Stimulated activated CD4-positive, alpha-beta T cell treated with anti-CD3 and anti-CD28 coated beads, TNF-alpha, amount 100 ng/mL, for 4 hours (primary cell): ENCODE results near the gene PDLIM3.
A peak's percentile ranks its signal among the peaks of the same experiment; 100 is the strongest.
"Not testable (repeated sequence)": the region's sequence is repeated elsewhere in the genome, so short reads cannot be mapped to it uniquely, and the experiment has no call there.

ENCODE experiments used
- DNase-seq, 3 experiments: peaks; one replicate each; pipeline ENCODE4 v3.0.0-alpha.2; 2020; ENCODE audit warnings: low read depth in 3 of 3

PDLIM3 gene

GRCh38 chr4:185518069-185518468, 17.2 kb downstream of the PDLIM3 start:
- DNase-seq: no peak

DNA sequence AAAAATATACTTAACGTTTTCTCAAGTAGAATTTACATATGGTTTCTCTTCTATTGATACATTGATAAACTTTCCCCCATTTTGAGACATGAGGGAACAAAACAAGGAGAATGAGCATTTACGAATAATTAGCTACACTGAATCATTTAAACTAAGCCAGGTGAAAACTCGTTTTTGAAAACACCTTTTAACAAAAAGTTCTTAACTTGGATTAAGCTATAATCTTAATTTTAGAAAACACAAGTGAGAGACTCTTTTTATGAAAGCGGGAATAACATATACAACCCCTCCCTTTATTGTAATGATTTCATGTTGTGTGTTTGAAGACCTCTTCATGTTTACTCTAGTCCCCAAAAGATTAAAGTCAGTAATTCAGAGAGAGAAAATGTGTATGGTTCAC, 20.1 kb downstream of the PDLIM3 start:
- DNase-seq: no peak

DNA sequence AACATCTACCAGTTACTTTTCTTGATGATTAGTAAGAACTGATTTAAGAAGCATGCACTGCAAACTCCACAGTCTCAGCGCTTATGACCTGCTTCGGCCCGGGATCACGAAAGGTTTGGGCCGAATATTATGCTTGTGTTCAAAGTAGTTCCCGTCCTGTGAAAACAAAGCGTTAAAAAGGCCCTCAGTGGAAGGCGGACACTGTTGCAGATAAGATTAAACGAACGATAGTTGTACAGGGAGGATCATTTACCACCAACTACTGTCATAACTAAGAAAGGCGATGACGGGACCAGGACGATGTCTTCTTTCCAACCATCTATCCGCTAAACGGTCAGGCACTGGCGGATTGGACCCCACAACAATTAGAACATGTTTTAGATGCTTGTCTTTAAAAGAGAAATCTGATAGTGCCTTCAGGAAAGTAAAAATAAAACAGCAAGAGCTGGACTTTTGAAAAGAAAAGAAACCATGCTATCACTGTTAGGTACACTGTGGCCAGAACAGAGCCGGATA, 21.1 kb downstream of the PDLIM3 start:
- DNase-seq: no peak

GRCh38 chr4:185513489-185514181, 21.7 kb downstream of the PDLIM3 start:
- no peak for DNase-seq

DNA sequence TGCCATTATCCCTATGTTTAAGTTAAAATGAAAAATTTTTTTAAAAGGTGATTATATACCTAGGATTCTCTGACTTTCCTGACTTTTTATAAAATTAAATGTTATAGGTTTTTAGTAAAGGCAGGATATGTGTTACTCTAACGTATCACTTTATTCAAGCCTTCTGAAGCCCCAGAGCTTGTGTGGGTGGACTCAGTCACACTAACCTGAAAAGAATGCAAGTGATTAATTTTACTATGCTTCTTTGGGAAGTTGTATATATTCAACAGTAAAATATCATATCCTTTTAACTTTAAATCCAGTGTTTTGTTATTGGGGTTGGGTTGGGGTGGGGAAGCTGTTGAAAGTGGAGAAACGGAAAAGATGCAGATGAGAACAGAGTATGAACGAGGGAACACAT, 22.8 kb downstream of the PDLIM3 start:
- no peak for DNase-seq

DNA sequence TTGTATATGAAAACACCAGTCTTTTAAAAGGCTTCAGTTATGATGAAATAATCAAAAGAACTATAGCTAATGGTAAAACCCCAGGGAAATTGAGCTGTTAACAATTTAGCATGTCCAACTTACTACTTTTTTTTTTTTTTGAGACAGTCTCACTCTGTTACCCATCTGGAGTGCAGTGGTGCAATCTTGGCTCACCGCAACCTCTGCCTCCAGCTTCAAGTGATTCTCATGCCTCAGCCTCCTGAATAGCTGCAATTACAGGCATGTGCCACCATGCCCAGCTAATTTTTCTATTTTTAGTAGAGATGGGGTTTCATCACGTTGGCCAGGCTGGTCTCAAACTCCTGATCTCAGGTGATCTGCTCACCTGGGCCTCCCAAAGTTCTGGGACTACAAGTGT, 24.1 kb downstream of the PDLIM3 start:
- DNase-seq: not testable (repeated sequence)

DNA sequence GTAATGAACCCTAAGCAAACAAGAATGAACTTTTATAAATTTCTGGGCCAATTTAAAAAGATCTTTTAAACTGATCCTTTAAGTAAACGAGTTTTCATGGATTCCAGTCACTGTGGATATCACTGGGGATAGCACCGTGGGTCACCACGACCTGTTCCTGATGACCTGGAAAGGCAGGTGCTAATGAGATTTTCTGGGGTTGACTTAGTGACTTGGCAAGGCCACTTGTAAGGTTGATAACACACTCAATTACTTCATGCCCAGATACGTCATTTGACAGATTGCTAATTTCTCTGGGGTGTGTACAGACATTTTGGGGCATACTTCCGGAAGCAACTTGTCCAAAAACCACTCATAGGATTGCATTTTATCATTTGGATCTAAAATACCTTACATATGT, 24.5 kb downstream of the PDLIM3 start:
- no peak for DNase-seq

- no peak for DNase-seq
These were observed 27.1 kb downstream of the PDLIM3 start for GRCh38 chr4:185508181-185508580.

- no peak for DNase-seq
These were observed 28.9 kb downstream of the PDLIM3 start for GRCh38 chr4:185506422-185506821.

DNA sequence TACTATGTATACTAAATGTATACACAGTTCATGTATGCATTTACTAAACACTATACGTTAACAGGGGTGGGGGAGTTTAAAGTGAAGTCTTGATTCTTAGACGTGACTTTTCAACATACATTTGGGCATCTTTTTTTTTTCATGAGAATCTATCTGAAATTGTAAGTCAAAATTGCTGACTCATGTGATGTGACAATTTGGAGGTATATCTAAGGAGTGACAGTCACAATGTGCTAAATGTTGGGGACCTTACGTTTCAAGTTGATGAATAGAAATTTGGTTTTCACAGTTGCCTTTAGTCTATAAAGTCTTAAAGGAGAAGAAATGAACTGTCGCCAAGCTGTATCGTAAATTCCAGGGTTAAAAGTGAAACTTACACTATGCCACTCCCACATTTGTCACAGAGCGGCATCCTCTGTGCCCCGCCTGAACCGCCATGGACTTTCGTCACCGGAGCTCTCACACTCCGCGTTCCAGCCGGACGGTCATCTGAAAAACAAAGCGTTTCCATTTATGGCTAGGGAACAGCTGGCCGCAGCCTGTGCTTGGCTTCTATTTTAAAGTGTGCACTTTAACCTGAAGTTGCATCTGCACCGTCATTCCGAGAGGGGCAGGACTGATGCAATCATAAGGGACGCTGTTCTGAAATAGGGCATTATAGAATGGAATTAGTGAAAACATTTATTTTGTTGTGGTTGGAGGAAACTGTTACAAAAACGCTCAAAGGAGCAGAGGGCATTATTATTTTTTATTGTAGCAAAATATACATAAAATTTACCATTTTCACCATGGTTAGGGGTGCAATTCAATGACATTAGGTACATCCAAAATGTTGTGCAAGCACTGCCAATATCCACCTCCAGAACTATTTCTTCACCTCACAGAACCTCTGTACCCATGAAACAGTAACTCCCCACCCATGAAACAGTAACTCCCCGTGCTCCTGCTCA, 30.9 kb downstream of the PDLIM3 start:
- no peak for DNase-seq

DNA sequence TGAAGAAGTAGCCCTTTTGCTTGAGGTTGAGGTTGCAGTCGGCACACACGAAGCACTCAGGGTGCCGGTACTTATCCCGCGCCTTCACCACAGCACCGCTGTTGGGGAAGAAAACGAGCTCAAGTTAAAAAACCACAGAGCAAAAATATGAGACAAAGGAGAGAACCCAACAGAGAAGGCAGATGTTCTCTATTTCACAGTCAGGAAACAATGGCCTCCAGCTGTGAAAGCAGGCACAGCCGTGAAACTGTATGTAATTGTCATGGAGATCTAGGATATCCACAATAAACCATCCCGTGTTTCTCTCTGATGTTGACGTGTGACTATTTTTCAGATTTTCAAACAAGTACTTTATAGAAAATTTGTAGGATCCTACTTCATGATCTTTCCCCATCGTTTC, 32.9 kb downstream of the PDLIM3 start:
- no peak for DNase-seq

GRCh38 chr4:185500576-185500975, 34.7 kb downstream of the PDLIM3 start:
- DNase-seq: no peak

DNA sequence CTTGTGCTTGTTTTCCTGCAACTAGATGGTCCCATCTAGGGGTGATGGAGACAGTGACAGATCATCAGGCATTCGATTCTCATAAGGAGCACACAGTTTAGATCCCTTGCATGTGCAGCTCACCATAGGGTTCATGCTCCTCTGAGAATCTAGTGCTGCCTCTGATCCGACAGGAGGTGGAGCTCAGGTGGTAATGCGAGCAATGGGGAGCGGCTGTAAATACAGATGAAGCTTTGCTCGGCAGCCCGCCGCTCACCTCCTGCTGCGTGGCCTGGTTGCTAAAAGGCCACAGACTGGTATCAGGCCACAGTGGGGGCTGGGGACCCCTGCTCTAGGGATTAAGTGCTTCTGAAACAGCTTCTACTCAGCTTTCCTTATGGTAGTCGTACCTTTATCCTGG, 35.3 kb downstream of the PDLIM3 start:
- DNase-seq: no peak

- DNase-seq: no peak
These were observed 46.7 kb downstream of the PDLIM3 start for GRCh38 chr4:185488650-185489049.

GRCh38 chr4:185481401-185481800, 53.9 kb downstream of the PDLIM3 start:
- no peak for DNase-seq

- no peak for DNase-seq
These were observed 55.1 kb downstream of the PDLIM3 start for GRCh38 chr4:185480016-185480732.

- no peak for DNase-seq
These were observed 55.8 kb downstream of the PDLIM3 start for GRCh38 chr4:185479507-185479971.

- no peak for DNase-seq
These were observed 62.1 kb downstream of the PDLIM3 start for GRCh38 chr4:185473247-185473646.

DNA sequence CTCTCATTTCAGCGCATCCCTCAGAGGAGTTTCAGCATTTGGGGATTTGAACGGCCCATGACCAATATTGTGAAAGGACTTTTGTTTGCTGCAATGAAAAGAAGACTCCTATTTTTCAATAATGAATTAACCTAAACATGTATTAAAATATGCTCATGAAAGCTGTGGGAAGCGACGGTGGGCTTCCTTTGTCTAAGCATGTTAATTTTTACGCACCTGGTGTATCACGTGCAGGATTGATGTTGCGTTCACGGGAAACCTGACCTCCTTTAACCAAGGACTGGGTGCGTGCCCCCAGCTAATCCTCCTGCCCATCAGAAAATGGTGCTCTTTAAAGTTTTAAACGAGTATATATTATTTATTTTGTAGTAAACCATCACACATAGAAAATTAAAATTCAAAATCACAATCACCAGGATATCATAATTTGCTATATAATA, 63.2 kb downstream of the PDLIM3 start:
- DNase-seq: no peak

- peak; percentile 83 to 93 (median 84) for DNase-seq
These were observed 63.8 kb downstream of the PDLIM3 start, which contains the start of gene CCDC110 for GRCh38 chr4:185471235-185472102. Gene CCDC110 (minus strand): TSS chr4:185471733. CDS start chr4:185471683, 50 bp downstream.
